A549 treated with ZK216348 at 1 μM for 4 hours (cell line): Measurements from ENCODE around the gene DACT1. TPM values are rescaled to one million over a fixed set of nuclear protein-coding genes. Genes with fewer than 3 reads are reported as not detected.

Source experiments
- total RNA-seq: library from RNA; stranded (reverse); fragments of 200-300 nt; extraction: Qiagen RNA extraction; gene quantifications from 5 replicates; pipeline ENCODE4 v1.2.3, GENCODE V29; 2022; ENCODE audit warnings: low read depth

Gene DACT1
- 0.37 to 0.58 TPM (median 0.47 TPM) in 5 replicates for total RNA-seq

GRCh38 chr14:58637391-58638230 is at the start of gene DACT1:
DACT1 (plus strand) TSS chr14:58637962; CDS start chr14:58638203, 241 bp downstream.

Other genes starting within 250 kb of the DACT1 start
- not detected in 5 replicates for gene TOMM20L, start 242.0 kb upstream of the DACT1 start, total RNA-seq
- gene TIMM9, start 210.4 kb upstream of the DACT1 start, total RNA-seq = 63.7 to 127 TPM (median 74.8 TPM) in 5 replicates
- gene KIAA0586, start 210.2 kb upstream of the DACT1 start, total RNA-seq = 7.8 to 10.3 TPM (median 8.8 TPM) in 5 replicates